ENCODE data around the gene KBTBD7. TPM values are rescaled to one million over a fixed set of nuclear protein-coding genes. Genes with fewer than 3 reads are reported as not detected.

The KBTBD7 gene
- total RNA-seq, 1 donor from 2014 or later, result 2.1 TPM

DNA sequence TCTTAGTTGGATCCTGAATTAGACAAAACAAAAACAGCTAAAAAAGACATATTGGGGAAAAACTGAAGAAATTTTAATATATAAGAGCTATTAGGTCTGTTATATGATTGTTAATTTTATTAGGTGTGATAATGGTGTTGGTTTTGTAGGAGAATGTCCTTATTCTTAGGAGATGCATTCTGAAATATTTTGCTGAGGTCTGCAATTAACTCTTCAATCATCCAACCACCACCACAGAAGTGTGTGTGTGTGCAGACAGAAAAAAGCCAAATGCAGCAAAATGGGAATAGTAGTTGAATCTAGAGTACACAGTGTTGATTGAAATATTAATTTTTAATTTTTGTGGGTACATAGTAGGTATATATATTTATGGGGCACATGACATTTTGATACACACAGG lies 12.1 kb upstream of the KBTBD7 start:
- no peak for DNase-seq (ENCODE audit: low spot score in 2 of 2)
- peaks cover 0 to 4% of the 10 kb centered on the region in 2 donors for H3K9me3 ChIP-seq
- no peaks in the 10 kb centered on the region for H3K27me3 ChIP-seq
- TF ChIP-seq CTCF (IDR thresholded peaks at IDR 0.05), result no peak
- no peaks in the 10 kb centered on the region for H3K4me1 ChIP-seq
- no peaks in the 10 kb centered on the region for H3K36me3 ChIP-seq
- H3K4me3 ChIP-seq, result no peak overlapping the region
- intact Hi-C loops (cut with DNase I), result no loop called here
- H3K27ac ChIP-seq, result no peak overlapping the region

- H3K27ac ChIP-seq, result peak overlapping the region; percentile 8 to 18
- intact Hi-C loops (cut with DNase I), result no loop called here
- no peaks in the 10 kb centered on the region for H3K4me1 ChIP-seq
- no peak overlapping the region for H3K4me3 ChIP-seq
- H3K9me3 ChIP-seq, result no peaks in the 10 kb centered on the region
- no peaks in the 10 kb centered on the region for H3K27me3 ChIP-seq
- H3K36me3 ChIP-seq, result no peaks in the 10 kb centered on the region
- TF ChIP-seq CTCF (IDR thresholded peaks at IDR 0.05), result no peak
- no peak for DNase-seq (ENCODE audit: low spot score in 2 of 2)
Observed at GRCh38 chr13:41203810-41204209, 9.4 kb upstream of the KBTBD7 start.

DNA sequence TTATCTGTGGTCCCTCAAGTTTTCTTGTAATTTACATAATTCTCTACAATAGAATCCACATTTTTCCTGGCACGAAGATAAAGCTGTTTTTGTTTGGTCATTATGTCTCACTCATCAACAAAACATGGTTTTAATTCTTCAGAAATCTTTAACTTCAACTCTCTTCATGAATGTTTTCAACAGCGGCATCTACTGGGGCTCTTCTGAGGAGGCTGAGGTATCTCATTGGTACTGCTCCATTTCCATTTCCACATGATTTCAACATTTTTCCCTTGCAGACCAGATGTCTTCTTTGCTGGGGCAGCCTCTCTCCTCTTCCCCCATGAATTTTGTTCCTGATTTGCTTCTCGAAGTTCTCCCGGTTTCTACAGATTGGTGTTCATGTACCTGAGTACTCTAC lies 5.8 kb upstream of the KBTBD7 start:
- intact Hi-C loops (cut with DNase I), result no loop called here
- Histone ChIP-seq H3K27ac (no peak overlapping the region), H3K4me1 (no peaks in the 10 kb centered on the region), H3K9me3 (no peaks in the 10 kb centered on the region), H3K27me3 (no peaks in the 10 kb centered on the region), H3K4me3 (no peak overlapping the region), H3K36me3 (no peaks in the 10 kb centered on the region)
- no peak for DNase-seq (ENCODE audit: low spot score in 2 of 2)
- TF ChIP-seq CTCF (IDR thresholded peaks at IDR 0.05), result no peak

GRCh38 chr13:41199526-41199925 lies 5.2 kb upstream of the KBTBD7 start:
- Histone ChIP-seq H3K36me3 (no peaks in the 10 kb centered on the region), H3K4me1 (no peaks in the 10 kb centered on the region), H3K4me3 (no peak overlapping the region), H3K27ac (no peak overlapping the region), H3K9me3 (no peaks in the 10 kb centered on the region), H3K27me3 (no peaks in the 10 kb centered on the region)
- intact Hi-C loops (cut with DNase I), result loop anchor here (5.0 to 10.0 kb wide), 2 partner anchors 63 to 425 kb away; partner anchors contain the start of genes MRPS31 and MTRF1
- TF ChIP-seq CTCF (IDR thresholded peaks at IDR 0.05), result no peak
- no peak for DNase-seq (ENCODE audit: low spot score in 2 of 2)

DNA sequence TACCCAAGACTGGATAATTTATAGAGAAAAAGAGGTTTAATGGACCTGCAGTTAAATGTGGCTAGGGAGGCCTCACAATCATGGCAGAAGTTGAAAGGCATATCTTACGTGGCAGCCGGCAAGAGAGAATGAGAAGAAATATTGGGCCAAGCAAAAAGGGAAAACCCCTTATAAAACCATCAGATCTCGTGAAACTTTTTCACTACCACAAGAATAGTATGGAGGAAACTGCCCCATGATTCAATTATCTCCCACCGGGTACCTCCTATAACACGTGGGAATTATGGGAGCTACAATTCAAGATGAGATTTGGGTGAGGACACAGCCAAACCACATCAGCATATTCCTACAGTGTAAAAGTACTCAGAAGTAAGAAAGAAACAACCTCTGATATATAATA lies 4.7 kb upstream of the KBTBD7 start:
- intact Hi-C loops (cut with DNase I), result loop anchor here (5.0 to 10.0 kb wide), 2 partner anchors 63 to 424 kb away; partner anchors contain the start of genes MRPS31 and MTRF1
- no peak for TF ChIP-seq CTCF (IDR thresholded peaks at IDR 0.05)
- no peak overlapping the region for H3K27ac ChIP-seq
- no peaks in the 10 kb centered on the region for H3K36me3 ChIP-seq
- DNase-seq (ENCODE audit: low spot score in 2 of 2), result no peak
- no peaks in the 10 kb centered on the region for H3K4me1 ChIP-seq
- H3K27me3 ChIP-seq, result no peaks in the 10 kb centered on the region
- H3K4me3 ChIP-seq, result no peak overlapping the region
- no peaks in the 10 kb centered on the region for H3K9me3 ChIP-seq

DNA sequence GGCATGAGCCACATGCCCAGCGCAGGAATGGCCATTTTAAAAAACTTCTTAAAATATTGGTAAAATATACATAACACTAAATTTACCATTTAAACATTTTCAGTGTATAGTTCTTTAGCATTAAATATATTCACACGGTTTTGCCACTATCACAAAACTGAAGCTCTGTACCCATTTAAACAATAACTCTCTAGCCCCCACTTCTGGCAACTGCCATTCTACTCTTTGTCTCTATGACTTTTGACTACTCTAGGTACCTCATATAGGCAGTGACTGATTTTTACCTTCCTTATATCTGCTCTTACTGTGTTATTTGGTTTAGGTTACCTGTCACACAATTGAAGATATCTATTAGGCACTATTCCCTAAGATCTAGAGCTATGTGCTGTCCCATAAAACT lies 2.3 kb upstream of the KBTBD7 start:
- Histone ChIP-seq H3K4me1 (peaks cover 0 to 8% of the 10 kb centered on the region in 2 donors), H3K9me3 (no peaks in the 10 kb centered on the region), H3K27me3 (no peaks in the 10 kb centered on the region), H3K36me3 (no peaks in the 10 kb centered on the region), H3K27ac (no peak overlapping the region), H3K4me3 (no peak overlapping the region)
- intact Hi-C loops (cut with DNase I), result loop anchor here (5.0 to 10.0 kb wide), 2 partner anchors 66 to 422 kb away; partner anchors contain the start of genes MRPS31 and MTRF1
- DNase-seq (ENCODE audit: low spot score in 2 of 2), result no peak
- TF ChIP-seq CTCF (IDR thresholded peaks at IDR 0.05), result no peak
